HCT116 (cell line): ENCODE data around the gene EPB41L4A. TPM values are rescaled to one million over a fixed set of nuclear protein-coding genes. Genes with fewer than 3 reads are reported as not detected.

Experiments used
- ATAC-seq: fragments of 200-7000 bp; cut with Tn5 transposase; 2 replicates; pipeline ENCODE4 v1.9.1; 2020; ENCODE audit warnings: mild to moderate bottlenecking, moderate library complexity
- BruUV-seq: library from RNA; stranded (reverse); fragments of 400-500 nt; replicated peaks from 2 replicates; lab custom pipeline; 2021; lab: Mats Ljungman, UMichigan
- CTCF ChIA-PET: fragments of 300-600 bp; sonication (Branson Sonifier 250); formaldehyde crosslinking; loops from one replicate; lab custom pipeline; 2021; ENCODE audit warnings: antibody characterized with exemption; lab: Charles Lee
- POLR2A ChIA-PET: fragments of 300-600, 350-600 bp; sonication (Branson Sonifier 250); formaldehyde crosslinking; loops from one replicate; lab custom pipeline; 2021; ENCODE audit warnings: antibody characterized with exemption; lab: Charles Lee
- RAD21 ChIA-PET, 2 experiments: fragments of 300-600 bp; sonication (Branson Sonifier 250); formaldehyde crosslinking; loops; one replicate each; lab custom pipeline; 2023; ENCODE audit warnings: low total read pairs in 2 of 2; ENCODE audit not compliant: uncharacterized antibody in 2 of 2, unreplicated experiment in 2 of 2, low non-redundant PET in 1 of 2; lab: Charles Lee
- DNase-seq: peaks from one replicate; pipeline ENCODE4 v3.0.0-alpha.2; 2010; ENCODE audit warnings: low read depth, low spot score
- H2AFZ ChIP-seq: fragments of 200-600 bp; shearing (Covaris generic), sonication (generic); 2 replicates; pipeline ENCODE4 v1.6.1; 2017; ENCODE audit warnings: low read depth, mixed run types, mixed read lengths, antibody characterized with exemption, low read length; ENCODE audit not compliant: poor library complexity, severe bottlenecking
- H3K27ac ChIP-seq: 2 replicates; pipeline ENCODE4 v1.5.1; 2012; ENCODE audit warnings: low read depth, low read length
- H3K27me3 ChIP-seq: fragments of 200-600 bp; sonication (generic); 2 replicates; pipeline ENCODE4 v1.6.1; 2016; ENCODE audit warnings: mixed run types, low read length, mixed read lengths; ENCODE audit not compliant: insufficient read depth
- H3K36me3 ChIP-seq, 2 experiments: fragments of 200-500 bp in 1 of 2; fragments of 200-600 bp in 1 of 2; sonication (Bioruptor generic) in 1 of 2; sonication (generic) in 1 of 2; 2 replicates each; pipeline versions ENCODE4 v1.5.1 to v1.6.1; 2014 to 2016; ENCODE audit warnings: low read length in 2 of 2, inconsistent platforms in 1 of 2, mixed read lengths in 1 of 2, mixed run types in 1 of 2; ENCODE audit not compliant: insufficient read depth in 2 of 2, control insufficient read depth in 1 of 2
- H3K4me1 ChIP-seq, 2 experiments: fragments of 200-600 bp in 1 of 2; sonication (generic) in 1 of 2; 2 replicates each; pipeline versions ENCODE4 v1.5.1 to v1.6.1; 2012 to 2017; ENCODE audit warnings: low read length in 2 of 2, inconsistent platforms in 1 of 2, mild to moderate bottlenecking in 1 of 2, mixed read lengths in 1 of 2, mixed run types in 1 of 2, moderate library complexity in 1 of 2; ENCODE audit not compliant: insufficient read depth in 2 of 2, control insufficient read depth in 1 of 2
- H3K4me2 ChIP-seq: fragments of 200-600 bp; sonication (generic); 2 replicates; pipeline ENCODE4 v1.6.1; 2017; ENCODE audit warnings: mixed run types, low read length, mixed read lengths
- H3K4me3 ChIP-seq, 2 experiments: fragments of 200-600 bp in 1 of 2; sonication (generic) in 1 of 2; replicated peaks in 1 of 2; 2 replicates each; pipeline ENCODE4 v1.5.1; 2011 to 2016; ENCODE audit warnings: low read length in 2 of 2, control low read depth in 1 of 2, low read depth in 1 of 2, mild to moderate bottlenecking in 1 of 2, mixed read lengths in 1 of 2, mixed run types in 1 of 2
- H3K79me2 ChIP-seq: fragments of 200-600 bp; sonication (generic); 2 replicates; pipeline ENCODE4 v1.6.1; 2017; ENCODE audit warnings: mild to moderate bottlenecking, mixed run types, low read length, moderate library complexity, mixed read lengths; ENCODE audit not compliant: insufficient read depth
- H3K9ac ChIP-seq: fragments of 200-600 bp; sonication (generic); 2 replicates; pipeline ENCODE4 v1.6.1; 2016; ENCODE audit warnings: low read length, mixed read lengths
- H3K9me2 ChIP-seq: fragments of 200-600 bp; sonication (generic), shearing (Covaris generic); 2 replicates; pipeline ENCODE4 v1.6.1; 2017; ENCODE audit warnings: mixed run types, mild to moderate bottlenecking, moderate library complexity; ENCODE audit not compliant: insufficient read depth
- H3K9me3 ChIP-seq, 2 experiments: fragments of 200-500 bp in 1 of 2; fragments of 200-600 bp in 1 of 2; sonication (Bioruptor generic) in 1 of 2; sonication (generic) in 1 of 2; 2 replicates each; pipeline ENCODE4 v1.6.1; 2014 to 2017; ENCODE audit warnings: low read length in 2 of 2, mixed read lengths in 2 of 2, inconsistent platforms in 1 of 2, low read depth in 1 of 2, mild to moderate bottlenecking in 1 of 2, mixed run types in 1 of 2, moderate library complexity in 1 of 2; ENCODE audit not compliant: control insufficient read depth in 1 of 2, insufficient read depth in 1 of 2
- H4K20me1 ChIP-seq: fragments of 200-600 bp; sonication (generic), shearing (Covaris generic); 2 replicates; pipeline ENCODE4 v1.6.1; 2017; ENCODE audit warnings: mixed run types, mild to moderate bottlenecking, moderate library complexity; ENCODE audit not compliant: insufficient read depth
- ATF3 ChIP-seq: IDR thresholded peaks from 2 replicates; pipeline ENCODE4 v1.6.1; 2012
- CBX3 ChIP-seq: IDR thresholded peaks from 2 replicates; pipeline ENCODE4 v1.6.1; 2012; ENCODE audit warnings: low read depth
- CEBPB ChIP-seq: IDR thresholded peaks from 2 replicates; pipeline ENCODE4 v1.6.1; 2012; ENCODE audit warnings: low read depth
- CTCF ChIP-seq, 3 experiments: fragments of 200-600 bp in 1 of 3; sonication (generic) in 1 of 3; IDR thresholded peaks in 2 of 3; conservative IDR thresholded peaks in 1 of 3; 2 replicates each; pipeline ENCODE4 v1.5.1; 2012 to 2017; ENCODE audit warnings: low read depth in 2 of 3, low read length in 2 of 3, antibody characterized with exemption in 1 of 3, borderline replicate concordance in 1 of 3, control low read depth in 1 of 3, mild to moderate bottlenecking in 1 of 3, mixed read lengths in 1 of 3, mixed run types in 1 of 3, moderate library complexity in 1 of 3; ENCODE audit not compliant: insufficient read depth in 1 of 3
- EGR1 ChIP-seq: IDR thresholded peaks from 2 replicates; pipeline ENCODE4 v1.6.1; 2012; ENCODE audit warnings: low read depth
- ELF1 ChIP-seq: IDR thresholded peaks from 2 replicates; pipeline ENCODE4 v1.6.1; 2012; ENCODE audit warnings: low read depth, borderline replicate concordance
- EZH2phosphoT487 ChIP-seq: fragments of 200-600 bp; IDR thresholded peaks from 2 replicates; pipeline ENCODE4 v1.6.1; 2018; ENCODE audit warnings: antibody characterized with exemption, borderline replicate concordance
- FOSL1 ChIP-seq: IDR thresholded peaks from 2 replicates; pipeline ENCODE4 v1.6.1; 2012; ENCODE audit warnings: low read depth
- MAX ChIP-seq: IDR thresholded peaks from 2 replicates; pipeline ENCODE4 v1.6.1; 2012
- POLR2A ChIP-seq: IDR thresholded peaks from 2 replicates; pipeline ENCODE4 v1.7.0; 2011; ENCODE audit warnings: borderline replicate concordance; ENCODE audit not compliant: insufficient read depth, insufficient read length; ENCODE audit errors: extremely low read depth
- POLR2AphosphoS5 ChIP-seq: IDR thresholded peaks from 2 replicates; pipeline ENCODE4 v1.6.1; 2011; ENCODE audit warnings: mild to moderate bottlenecking, low read depth, low read length, moderate library complexity
- RAD21 ChIP-seq: IDR thresholded peaks from 2 replicates; pipeline ENCODE4 v1.6.1; 2012; ENCODE audit warnings: low read depth, mild to moderate bottlenecking
- REST ChIP-seq: IDR thresholded peaks from 2 replicates; pipeline ENCODE4 v1.6.1; 2012; ENCODE audit warnings: low read depth
- SIN3A ChIP-seq: IDR thresholded peaks from 2 replicates; pipeline ENCODE4 v1.6.1; 2012; ENCODE audit warnings: low read depth
- SP1 ChIP-seq: IDR thresholded peaks from 2 replicates; pipeline ENCODE4 v1.6.1; 2012; ENCODE audit warnings: low read depth
- ZBTB33 ChIP-seq: IDR thresholded peaks from 2 replicates; pipeline ENCODE4 v1.6.1; 2011; ENCODE audit warnings: mild to moderate bottlenecking, low read length, moderate library complexity; ENCODE audit not compliant: insufficient replicate concordance; ENCODE audit errors: extremely low read depth
- ZNF274 ChIP-seq: fragments of 200-500 bp; sonication (Bioruptor generic); IDR thresholded peaks from 2 replicates; pipeline ENCODE4 v1.6.1; 2014; ENCODE audit warnings: mild to moderate bottlenecking, low read depth, low read length, inconsistent platforms
- intact Hi-C: fragments of 100-400 bp; cut with micrococcal nuclease; formaldehyde crosslinking; loops from 2 replicates; pipeline ENCODE4 v1.10.0; 2022
- total RNA-seq: library from RNA; stranded (reverse); gene quantifications from one replicate; pipeline ENCODE4 v1.2.1, GENCODE V29; 2021; ENCODE audit not compliant: unreplicated experiment

The EPB41L4A gene
- total RNA-seq, 1 experiment from 2014 or later, result 2.8 TPM

GRCh38 chr5:112415552-112415951 lies 3.5 kb downstream of the EPB41L4A start:
- ATAC-seq (no peak), DNase-seq (no peak)
- Histone ChIP-seq H3K36me3 (no peaks in the 10 kb centered on the region), H4K20me1 (no peaks in the 10 kb centered on the region), H3K4me1 (peaks cover 0 to 12% of the 10 kb centered on the region in 2 experiments; a peak in 1 of 4 replicates), H3K9me3 (no peaks in the 10 kb centered on the region), H3K4me3 (no peak overlapping the region), H3K27ac (no peak overlapping the region), H3K27me3 (peaks cover 8% of the 10 kb centered on the region; the same call in 1 of the 2 replicates), H3K79me2 (no peaks in the 10 kb centered on the region), H3K9ac (no peak overlapping the region), H2AFZ (no peak overlapping the region), H3K9me2 (no peaks in the 10 kb centered on the region), H3K4me2 (no peak overlapping the region)
- no peak for TF ChIP-seq RAD21
- TF ChIP-seq CTCF (IDR thresholded peaks at IDR 0.05 in 2 of 3, conservative IDR thresholded peaks at IDR 0.05 in 1 of 3; ENCODE audit: borderline replicate concordance in 1 of 3, insufficient read depth in 1 of 3, low read depth in 2 of 3, low read length in 2 of 3), result no peak
- TF ChIP-seq POLR2AphosphoS5, result no peak
- no peak for TF ChIP-seq MAX
- no peak for TF ChIP-seq ZNF274
- TF ChIP-seq SIN3A, result no peak
- TF ChIP-seq CBX3, result no peak
- TF ChIP-seq POLR2A, result no peak
- TF ChIP-seq FOSL1, result no peak
- no peak for TF ChIP-seq SP1
- TF ChIP-seq REST, result no peak
- no peak for TF ChIP-seq ELF1
- TF ChIP-seq ZBTB33, result no peak
- TF ChIP-seq ATF3, result no peak
- no peak for TF ChIP-seq CEBPB
- no peak for TF ChIP-seq EZH2phosphoT487
- TF ChIP-seq EGR1, result no peak
- ChIA-PET POLR2A (no interaction called here), RAD21 (no interaction called here), CTCF (no interaction called here)
- intact Hi-C loops, result no loop called here
- no TSS peak for BruUV-seq
